T47D (cell line): Measurements from ENCODE around the gene FAT4.

Experiments
- DNase-seq, 2 experiments: peaks; one replicate each; pipeline versions ENCODE4 v3.0.0 to v3.0.0-alpha.2; 2011 to 2012; ENCODE audit warnings: low read depth in 1 of 2, low spot score in 1 of 2
- JUND ChIP-seq: IDR thresholded peaks from 2 replicates; pipeline ENCODE4 v1.6.1; 2012; ENCODE audit warnings: low read depth
- in situ Hi-C: cut with HindIII; loops from 2 replicates; pipeline ENCODE4 v1.10.0; 2016; ENCODE audit warnings: low sequenced_read_pairs, low pct_unique_long_range_greater_than_20kb

Gene FAT4

GRCh38 chr4:125314676-125315575 is at the start of gene FAT4:
FAT4 (plus strand) TSS chr4:125314955; CDS start chr4:125316412, 1,457 bp downstream.
- no peak for TF ChIP-seq JUND
- in situ Hi-C loops: no loop called here
- DNase-seq: peak; percentile 91 to 92

- in situ Hi-C loops: no loop called here
- DNase-seq: no peak
- TF ChIP-seq JUND: no peak
Measured at GRCh38 chr4:125265846-125266245, 48.9 kb upstream of the FAT4 start.

GRCh38 chr4:125266901-125267604 is 47.7 kb upstream of the FAT4 start:
- in situ Hi-C loops: no loop called here
- DNase-seq: no peak
- no peak for TF ChIP-seq JUND

- no peak for DNase-seq
- TF ChIP-seq JUND: no peak
- in situ Hi-C loops: no loop called here
Measured at GRCh38 chr4:125267630-125268029, 47.1 kb upstream of the FAT4 start.

- in situ Hi-C loops: no loop called here
- DNase-seq: no peak
- no peak for TF ChIP-seq JUND
Measured at GRCh38 chr4:125268068-125268755, 46.5 kb upstream of the FAT4 start.

- in situ Hi-C loops: no loop called here
- no peak for TF ChIP-seq JUND
- no peak for DNase-seq
Measured at GRCh38 chr4:125276811-125277210, 37.9 kb upstream of the FAT4 start.

GRCh38 chr4:125277790-125278189 is 37.0 kb upstream of the FAT4 start:
- DNase-seq: no peak
- in situ Hi-C loops: no loop called here

GRCh38 chr4:125280892-125281403 is 33.8 kb upstream of the FAT4 start:
- TF ChIP-seq JUND: no peak
- in situ Hi-C loops: no loop called here
- DNase-seq: no peak

More at GRCh38 chr4:125277790-125278189, 37.0 kb upstream of the FAT4 start:
- TF ChIP-seq JUND: no peak

GRCh38 chr4:125283707-125284279 is 31.0 kb upstream of the FAT4 start:
- DNase-seq: peak; percentile 1 to 34
- in situ Hi-C loops: no loop called here
- TF ChIP-seq JUND: no peak

- in situ Hi-C loops: no loop called here
- no peak for DNase-seq
- no peak for TF ChIP-seq JUND
Measured at GRCh38 chr4:125297116-125297515, 17.6 kb upstream of the FAT4 start.

GRCh38 chr4:125303058-125303457 is 11.7 kb upstream of the FAT4 start:
- DNase-seq: no peak
- TF ChIP-seq JUND: no peak
- in situ Hi-C loops: no loop called here

- in situ Hi-C loops: no loop called here
- no peak for TF ChIP-seq JUND
- no peak for DNase-seq
Measured at GRCh38 chr4:125303821-125304220, 10.9 kb upstream of the FAT4 start.

- no peak for TF ChIP-seq JUND
- DNase-seq: no peak
- in situ Hi-C loops: no loop called here
Measured at GRCh38 chr4:125306112-125306511, 8.6 kb upstream of the FAT4 start.
